GM23338 (cell line): ENCODE data around the gene TCP11L2. TPM values are rescaled to one million over a fixed set of nuclear protein-coding genes. Genes with fewer than 3 reads are reported as not detected.

ENCODE experiments used
- CREB1 ChIP-seq: fragments of 250-450 bp; sonication (Bioruptor Pico); IDR thresholded peaks from 2 replicates; pipeline ENCODE4 v1.5.0; 2020; ENCODE audit warnings: low read depth, mild to moderate bottlenecking, moderate library complexity
- CTCF ChIP-seq, 2 experiments: fragments of 200-600 bp in 1 of 2; sonication (generic) in 1 of 2; conservative IDR thresholded peaks; 2 replicates each; pipeline versions ENCODE4 v1.5.1 to v1.6.1; 2016 to 2017; ENCODE audit warnings: antibody characterized with exemption in 2 of 2, low read depth in 2 of 2, mild to moderate bottlenecking in 2 of 2, moderate library complexity in 1 of 2
- ETS1 ChIP-seq: IDR thresholded peaks from 2 replicates; pipeline ENCODE4 v1.6.1; 2016; ENCODE audit warnings: antibody characterized with exemption
- EZH2 ChIP-seq: fragments of 200-600 bp; sonication (generic); IDR thresholded peaks from one replicate; pipeline ENCODE4 v1.8.0; 2017; ENCODE audit warnings: antibody characterized with exemption, mild to moderate bottlenecking, low read depth; ENCODE audit not compliant: unreplicated experiment
- EZH2phosphoT487 ChIP-seq: fragments of 200-600 bp; sonication (generic); IDR thresholded peaks from one replicate; pipeline ENCODE4 v1.8.1; 2018; ENCODE audit warnings: antibody characterized with exemption; ENCODE audit not compliant: unreplicated experiment
- POLR2AphosphoS5 ChIP-seq: IDR thresholded peaks from 2 replicates; pipeline ENCODE4 v1.6.1; 2016; ENCODE audit warnings: antibody characterized with exemption, low read depth
- STAT1 ChIP-seq: IDR thresholded peaks from one replicate; pipeline ENCODE4 v1.6.1; 2016; ENCODE audit warnings: antibody characterized with exemption; ENCODE audit not compliant: unreplicated experiment
- ZNF114 ChIP-seq: fragments of 250-450 bp; sonication (Bioruptor Pico); IDR thresholded peaks from 2 replicates; pipeline ENCODE4 v1.5.0; 2020; ENCODE audit warnings: mild to moderate bottlenecking, moderate library complexity
- polyA plus RNA-seq: library from polyadenylated mRNA; unstranded; fragments of >200 nt; fragmentation: Nextera tagmentation; extraction: Ambion mirVana; gene quantifications from 2 replicates; pipeline ENCODE4 v1.2.1, GENCODE V29; 2016
- total RNA-seq: library from RNA; depleted of rRNA; stranded (reverse); fragments of >200 nt; shearing (Covaris generic); gene quantifications from 2 replicates; pipeline ENCODE4 v1.2.3, GENCODE V29; 2014
- TF ChIP-seq, protein P1 (sequence below): fragments of 250-450 bp; sonication (Bioruptor Pico); IDR thresholded peaks from 2 replicates; pipeline ENCODE4 v1.5.0; 2020; ENCODE audit warnings: mild to moderate bottlenecking, moderate library complexity

The TCP11L2 gene
- total and polyA plus RNA-seq, 2 experiments from 2014 or later = 1.4 to 4.4 TPM

- TF ChIP-seq, protein P1, sequence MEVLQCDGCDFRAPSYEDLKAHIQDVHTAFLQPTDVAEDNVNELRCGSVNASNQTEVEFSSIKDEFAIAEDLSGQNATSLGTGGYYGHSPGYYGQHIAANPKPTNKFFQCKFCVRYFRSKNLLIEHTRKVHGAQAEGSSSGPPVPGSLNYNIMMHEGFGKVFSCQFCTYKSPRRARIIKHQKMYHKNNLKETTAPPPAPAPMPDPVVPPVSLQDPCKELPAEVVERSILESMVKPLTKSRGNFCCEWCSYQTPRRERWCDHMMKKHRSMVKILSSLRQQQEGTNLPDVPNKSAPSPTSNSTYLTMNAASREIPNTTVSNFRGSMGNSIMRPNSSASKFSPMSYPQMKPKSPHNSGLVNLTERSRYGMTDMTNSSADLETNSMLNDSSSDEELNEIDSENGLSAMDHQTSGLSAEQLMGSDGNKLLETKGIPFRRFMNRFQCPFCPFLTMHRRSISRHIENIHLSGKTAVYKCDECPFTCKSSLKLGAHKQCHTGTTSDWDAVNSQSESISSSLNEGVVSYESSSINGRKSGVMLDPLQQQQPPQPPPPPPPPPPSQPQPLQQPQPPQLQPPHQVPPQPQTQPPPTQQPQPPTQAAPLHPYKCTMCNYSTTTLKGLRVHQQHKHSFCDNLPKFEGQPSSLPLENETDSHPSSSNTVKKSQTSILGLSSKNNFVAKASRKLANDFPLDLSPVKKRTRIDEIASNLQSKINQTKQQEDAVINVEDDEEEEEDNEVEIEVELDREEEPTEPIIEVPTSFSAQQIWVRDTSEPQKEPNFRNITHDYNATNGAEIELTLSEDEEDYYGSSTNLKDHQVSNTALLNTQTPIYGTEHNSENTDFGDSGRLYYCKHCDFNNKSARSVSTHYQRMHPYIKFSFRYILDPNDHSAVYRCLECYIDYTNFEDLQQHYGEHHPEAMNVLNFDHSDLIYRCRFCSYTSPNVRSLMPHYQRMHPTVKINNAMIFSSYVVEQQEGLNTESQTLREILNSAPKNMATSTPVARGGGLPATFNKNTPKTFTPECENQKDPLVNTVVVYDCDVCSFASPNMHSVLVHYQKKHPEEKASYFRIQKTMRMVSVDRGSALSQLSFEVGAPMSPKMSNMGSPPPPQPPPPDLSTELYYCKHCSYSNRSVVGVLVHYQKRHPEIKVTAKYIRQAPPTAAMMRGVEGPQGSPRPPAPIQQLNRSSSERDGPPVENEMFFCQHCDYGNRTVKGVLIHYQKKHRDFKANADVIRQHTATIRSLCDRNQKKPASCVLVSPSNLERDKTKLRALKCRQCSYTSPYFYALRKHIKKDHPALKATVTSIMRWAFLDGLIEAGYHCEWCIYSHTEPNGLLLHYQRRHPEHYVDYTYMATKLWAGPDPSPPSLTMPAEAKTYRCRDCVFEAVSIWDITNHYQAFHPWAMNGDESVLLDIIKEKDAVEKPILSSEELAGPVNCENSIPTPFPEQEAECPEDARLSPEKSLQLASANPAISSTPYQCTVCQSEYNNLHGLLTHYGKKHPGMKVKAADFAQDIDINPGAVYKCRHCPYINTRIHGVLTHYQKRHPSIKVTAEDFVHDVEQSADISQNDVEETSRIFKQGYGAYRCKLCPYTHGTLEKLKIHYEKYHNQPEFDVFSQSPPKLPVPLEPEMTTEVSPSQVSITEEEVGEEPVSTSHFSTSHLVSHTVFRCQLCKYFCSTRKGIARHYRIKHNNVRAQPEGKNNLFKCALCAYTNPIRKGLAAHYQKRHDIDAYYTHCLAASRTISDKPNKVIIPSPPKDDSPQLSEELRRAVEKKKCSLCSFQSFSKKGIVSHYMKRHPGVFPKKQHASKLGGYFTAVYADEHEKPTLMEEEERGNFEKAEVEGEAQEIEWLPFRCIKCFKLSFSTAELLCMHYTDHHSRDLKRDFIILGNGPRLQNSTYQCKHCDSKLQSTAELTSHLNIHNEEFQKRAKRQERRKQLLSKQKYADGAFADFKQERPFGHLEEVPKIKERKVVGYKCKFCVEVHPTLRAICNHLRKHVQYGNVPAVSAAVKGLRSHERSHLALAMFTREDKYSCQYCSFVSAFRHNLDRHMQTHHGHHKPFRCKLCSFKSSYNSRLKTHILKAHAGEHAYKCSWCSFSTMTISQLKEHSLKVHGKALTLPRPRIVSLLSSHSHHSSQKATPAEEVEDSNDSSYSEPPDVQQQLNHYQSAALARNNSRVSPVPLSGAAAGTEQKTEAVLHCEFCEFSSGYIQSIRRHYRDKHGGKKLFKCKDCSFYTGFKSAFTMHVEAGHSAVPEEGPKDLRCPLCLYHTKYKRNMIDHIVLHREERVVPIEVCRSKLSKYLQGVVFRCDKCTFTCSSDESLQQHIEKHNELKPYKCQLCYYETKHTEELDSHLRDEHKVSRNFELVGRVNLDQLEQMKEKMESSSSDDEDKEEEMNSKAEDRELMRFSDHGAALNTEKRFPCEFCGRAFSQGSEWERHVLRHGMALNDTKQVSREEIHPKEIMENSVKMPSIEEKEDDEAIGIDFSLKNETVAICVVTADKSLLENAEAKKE (CRISPR knock-in tag) = no peak
- TF ChIP-seq ZNF114 (CRISPR knock-in tag) (no peak), CTCF (conservative IDR thresholded peaks at IDR 0.05; ENCODE audit: low read depth in 2 of 2) (no peak), CREB1 (CRISPR knock-in tag) (no peak), EZH2phosphoT487 (no peak), ETS1 (no peak), POLR2AphosphoS5 (no peak), STAT1 (no peak), EZH2 (no peak)
These were observed 24.9 kb downstream of the TCP11L2 start (continued) for GRCh38 chr12:106327309-106327869.
